GM21737 (cell line): ENCODE data around the gene RTL10.

Experiments
- ATAC-seq: cut with Tn5 transposase; IDR thresholded peaks from one replicate; pipeline ENCODE4 v1.9.1; 2021; ENCODE audit warnings: mild to moderate bottlenecking, moderate library complexity; ENCODE audit not compliant: unreplicated experiment

The RTL10 gene

GRCh38 chr22:19854778-19855503 is at the start of gene RTL10, which contains the start of gene GNB1L:
TSS of gene RTL10 (minus strand) at chr22:19854874. CDS start at chr22:19852261, 2,613 bp downstream.
TSS of gene GNB1L (minus strand) at chr22:19854874. CDS start at chr22:19821355, 33,519 bp downstream.
- peak; percentile 84 for ATAC-seq

- ATAC-seq: no peak
Measured at GRCh38 chr22:19904174-19904856, 49.6 kb upstream of the RTL10 start.

GRCh38 chr22:19903513-19903912 is 48.8 kb upstream of the RTL10 start:
- ATAC-seq: no peak

GRCh38 chr22:19903031-19903430 is 48.4 kb upstream of the RTL10 start:
- ATAC-seq: no peak

- no peak for ATAC-seq
Measured at GRCh38 chr22:19902245-19902715, 47.6 kb upstream of the RTL10 start.

- ATAC-seq: no peak
Measured at GRCh38 chr22:19901577-19902244, 47.0 kb upstream of the RTL10 start.

GRCh38 chr22:19900707-19901436 is 46.2 kb upstream of the RTL10 start:
- ATAC-seq: no peak

GRCh38 chr22:19898831-19899567 is 44.3 kb upstream of the RTL10 start:
- ATAC-seq: no peak

- ATAC-seq: no peak
Measured at GRCh38 chr22:19898145-19898544, 43.5 kb upstream of the RTL10 start.

GRCh38 chr22:19897726-19898125 is 43.1 kb upstream of the RTL10 start:
- ATAC-seq: no peak

- no peak for ATAC-seq
Measured at GRCh38 chr22:19896665-19897355, 42.1 kb upstream of the RTL10 start.

- no peak for ATAC-seq
Measured at GRCh38 chr22:19895160-19895849, 40.6 kb upstream of the RTL10 start.

- no peak for ATAC-seq
Measured at GRCh38 chr22:19893363-19893762, 38.7 kb upstream of the RTL10 start.

- ATAC-seq: no peak
Measured at GRCh38 chr22:19892925-19893324, 38.3 kb upstream of the RTL10 start.

- no peak for ATAC-seq
Measured at GRCh38 chr22:19892257-19892879, 37.7 kb upstream of the RTL10 start.

- no peak for ATAC-seq
Measured at GRCh38 chr22:19891317-19892256, 36.9 kb upstream of the RTL10 start.

- no peak for ATAC-seq
Measured at GRCh38 chr22:19890502-19891316, 36.0 kb upstream of the RTL10 start.
